Bone marrow (tissue), 2 donors: ENCODE measurements around the gene GP1BB.
"Not testable (repeated sequence)": the region's sequence is repeated elsewhere in the genome, so short reads cannot be mapped to it uniquely, and the experiment has no call there.

Source experiments
- DNase-seq, 2 donors: peaks; one replicate each; lab custom pipeline; 2025; lab: John Stamatoyannopoulos, UW

The GP1BB gene

GRCh38 chr22:19723232-19723982 lies at the start of gene GP1BB:
Gene GP1BB (plus strand): TSS chr22:19723539. CDS start chr22:19723570, 31 bp downstream.
- DNase-seq = no peak

GRCh38 chr22:19673660-19674059 lies 49.7 kb upstream of the GP1BB start:
- DNase-seq = no peak

GRCh38 chr22:19674129-19674928 lies 49.0 kb upstream of the GP1BB start:
- no peak for DNase-seq

GRCh38 chr22:19674929-19675253 lies 48.4 kb upstream of the GP1BB start:
- DNase-seq = no peak

- no peak for DNase-seq
These were observed 47.9 kb upstream of the GP1BB start for GRCh38 chr22:19675428-19675827.

GRCh38 chr22:19676437-19676836 lies 46.9 kb upstream of the GP1BB start:
- DNase-seq = not testable (repeated sequence)

- DNase-seq = no peak
These were observed 44.3 kb upstream of the GP1BB start for GRCh38 chr22:19678949-19679521.

GRCh38 chr22:19679522-19680101 lies 43.7 kb upstream of the GP1BB start:
- no peak for DNase-seq

- no peak for DNase-seq
These were observed 43.0 kb upstream of the GP1BB start for GRCh38 chr22:19680287-19680881.

GRCh38 chr22:19680911-19681862 lies 42.2 kb upstream of the GP1BB start:
- no peak for DNase-seq

GRCh38 chr22:19681863-19682245 lies 41.5 kb upstream of the GP1BB start:
- no peak for DNase-seq

GRCh38 chr22:19686946-19687345 lies 36.4 kb upstream of the GP1BB start:
- no peak for DNase-seq

GRCh38 chr22:19687561-19688300 lies 35.6 kb upstream of the GP1BB start:
- no peak for DNase-seq

GRCh38 chr22:19688301-19689290 lies 34.7 kb upstream of the GP1BB start:
- no peak for DNase-seq

GRCh38 chr22:19689408-19689807 lies 33.9 kb upstream of the GP1BB start:
- DNase-seq = no peak

- DNase-seq = no peak
These were observed 32.2 kb upstream of the GP1BB start for GRCh38 chr22:19691007-19691720.

- no peak for DNase-seq
These were observed 31.5 kb upstream of the GP1BB start for GRCh38 chr22:19691721-19692341.

GRCh38 chr22:19693581-19693980 lies 29.8 kb upstream of the GP1BB start:
- DNase-seq = no peak
